GM18951 (cell line): ENCODE measurements around the gene NUSAP1.
"Not testable (repeated sequence)": the region's sequence is repeated elsewhere in the genome, so short reads cannot be mapped to it uniquely, and the experiment has no call there.

Source experiments
- POLR2A ChIP-seq: IDR thresholded peaks from 4 replicates; pipeline ENCODE4 v1.6.1; 2011; ENCODE audit warnings: mild to moderate bottlenecking; ENCODE audit not compliant: insufficient read length, insufficient read depth; ENCODE audit errors: extremely low read depth
- in situ Hi-C: fragments of 300-500 bp; cut with MboI; formaldehyde crosslinking; loops from one replicate; pipeline ENCODE4 v1.12.0; 2022; ENCODE audit warnings: low sequenced_read_pairs, mixed read lengths, inconsistent platforms; ENCODE audit not compliant: unreplicated experiment

Gene NUSAP1

GRCh38 chr15:41340189-41340695 lies 7.6 kb downstream of the NUSAP1 start:
- in situ Hi-C loops: no loop called here
- no peak for TF ChIP-seq POLR2A

GRCh38 chr15:41341519-41341918 lies 8.8 kb downstream of the NUSAP1 start:
- TF ChIP-seq POLR2A: no peak
- in situ Hi-C loops: no loop called here

- TF ChIP-seq POLR2A: no peak
- in situ Hi-C loops: no loop called here
These were observed 14.6 kb downstream of the NUSAP1 start for GRCh38 chr15:41347236-41347635.

GRCh38 chr15:41350057-41350717 lies 17.5 kb downstream of the NUSAP1 start:
- in situ Hi-C loops: no loop called here
- no peak for TF ChIP-seq POLR2A

GRCh38 chr15:41354371-41354770 lies 21.7 kb downstream of the NUSAP1 start:
- in situ Hi-C loops: no loop called here
- TF ChIP-seq POLR2A: no peak

GRCh38 chr15:41367418-41367817 lies 34.7 kb downstream of the NUSAP1 start:
- no peak for TF ChIP-seq POLR2A
- in situ Hi-C loops: no loop called here

GRCh38 chr15:41377978-41378377 lies 45.3 kb downstream of the NUSAP1 start:
- no peak for TF ChIP-seq POLR2A
- in situ Hi-C loops: no loop called here

- in situ Hi-C loops: not testable (repeated sequence)
These were observed 51.5 kb downstream of the NUSAP1 start for GRCh38 chr15:41383974-41384749.

- in situ Hi-C loops: no loop called here
- TF ChIP-seq POLR2A: no peak
These were observed 55.0 kb downstream of the NUSAP1 start for GRCh38 chr15:41387646-41388045.

- no peak for TF ChIP-seq POLR2A
- in situ Hi-C loops: no loop called here
These were observed 60.0 kb downstream of the NUSAP1 start for GRCh38 chr15:41392659-41393058.

GRCh38 chr15:41394924-41395323 lies 62.2 kb downstream of the NUSAP1 start:
- in situ Hi-C loops: no loop called here
- TF ChIP-seq POLR2A: no peak

- in situ Hi-C loops: no loop called here
- TF ChIP-seq POLR2A: no peak
These were observed 63.4 kb downstream of the NUSAP1 start for GRCh38 chr15:41396111-41396510.

GRCh38 chr15:41401904-41402267 lies 69.2 kb downstream of the NUSAP1 start:
- in situ Hi-C loops: no loop called here
- no peak for TF ChIP-seq POLR2A

- in situ Hi-C loops: no loop called here
These were observed 74.7 kb downstream of the NUSAP1 start for GRCh38 chr15:41407341-41407740.

More at GRCh38 chr15:41407341-41407740, 74.7 kb downstream of the NUSAP1 start:
- no peak for TF ChIP-seq POLR2A
